GM12878 (cell line): ENCODE data around the gene ACACB. TPM values are rescaled to one million over a fixed set of nuclear protein-coding genes. Genes with fewer than 3 reads are reported as not detected.

Experiments
- ATAC-seq: fragments of 200-7000 bp; cut with Tn5 transposase; 3 replicates; pipeline ENCODE4 v1.9.1; 2020; ENCODE audit warnings: mild to moderate bottlenecking, moderate library complexity
- BruUV-seq: library from RNA; stranded (reverse); fragments of 400-500 nt; replicated peaks from 2 replicates; lab custom pipeline; 2021; lab: Mats Ljungman, UMichigan
- CTCF ChIA-PET: fragments of 300-600 bp; sonication (Branson Sonifier 250); formaldehyde crosslinking; extraction: SDS; loops from one replicate; lab custom pipeline; 2021; ENCODE audit warnings: inconsistent platforms; lab: Yijun Ruan, JAX
- POLR2A ChIA-PET: fragments of 350-600 bp; formaldehyde crosslinking; extraction: SDS; loops from one replicate; lab custom pipeline; 2021; ENCODE audit warnings: inconsistent platforms; lab: Charles Lee
- RAD21 ChIA-PET: fragments of 300-600 bp; sonication (Branson Sonifier 250); formaldehyde crosslinking; loops from one replicate; lab custom pipeline; 2023; ENCODE audit warnings: antibody characterized with exemption; ENCODE audit not compliant: unreplicated experiment; lab: Charles Lee
- SMC1A ChIA-PET: fragments of 300-600 bp; sonication (Branson Sonifier 250); formaldehyde crosslinking; loops from one replicate; lab custom pipeline; 2023; ENCODE audit not compliant: unreplicated experiment, uncharacterized antibody; lab: Charles Lee
- DNase-seq: peaks from one replicate; pipeline ENCODE4 v3.0.0-alpha.2; 2011; ENCODE audit warnings: low read depth, low spot score
- FAIRE-seq: peaks from 3 replicates; lab custom pipeline; 2011; peaks lifted over from hg19 to GRCh38; lab: Jason Lieb, UNC
- H2AFZ ChIP-seq: 2 replicates; pipeline ENCODE4 v1.6.0; 2011; ENCODE audit warnings: low read depth, low read length, control low read depth; ENCODE audit not compliant: control insufficient read depth
- H3K27ac ChIP-seq: 2 replicates; pipeline ENCODE4 v1.5.1; 2011; ENCODE audit warnings: control low read depth; ENCODE audit not compliant: control insufficient read depth, insufficient read depth
- H3K27me3 ChIP-seq, 2 experiments: replicated peaks in 1 of 2; 2 replicates each; pipeline versions ENCODE4 v1.6.0 to v1.6.1; 2011; ENCODE audit warnings: low read length in 1 of 2; ENCODE audit not compliant: control insufficient read depth in 2 of 2, insufficient read depth in 2 of 2
- H3K36me3 ChIP-seq, 2 experiments: 2 replicates each; pipeline ENCODE4 v1.5.1; 2011; ENCODE audit warnings: low read length in 1 of 2; ENCODE audit not compliant: control insufficient read depth in 2 of 2, insufficient read depth in 2 of 2
- H3K4me1 ChIP-seq: 2 replicates; pipeline ENCODE4 v1.6.1; 2011; ENCODE audit warnings: mild to moderate bottlenecking, low read length, moderate library complexity, mixed read lengths; ENCODE audit not compliant: control insufficient read depth, insufficient read depth
- H3K4me2 ChIP-seq: 2 replicates; pipeline ENCODE4 v1.6.0; 2011; ENCODE audit warnings: control low read depth; ENCODE audit not compliant: control insufficient read depth, insufficient read depth
- H3K4me3 ChIP-seq: fragments of 200-600 bp; sonication (generic); 2 replicates; pipeline ENCODE4 v1.5.1; 2016
- H3K79me2 ChIP-seq: 2 replicates; pipeline ENCODE4 v1.6.0; 2011; ENCODE audit warnings: low read length; ENCODE audit not compliant: control insufficient read depth, insufficient read depth
- H3K9ac ChIP-seq: 2 replicates; pipeline ENCODE4 v1.8.0; 2011; ENCODE audit warnings: low read length, control low read depth, mixed read lengths; ENCODE audit not compliant: control insufficient read depth, insufficient read depth
- H3K9me3 ChIP-seq: replicated peaks from 3 replicates; pipeline ENCODE4 v1.5.1; 2011; ENCODE audit warnings: mild to moderate bottlenecking, low read length; ENCODE audit not compliant: control insufficient read depth, insufficient read depth
- H4K20me1 ChIP-seq: 2 replicates; pipeline ENCODE4 v1.6.0; 2011; ENCODE audit not compliant: control insufficient read depth, insufficient read depth
- CHD1 ChIP-seq: IDR thresholded peaks from 2 replicates; pipeline ENCODE4 v1.6.1; 2012; ENCODE audit warnings: low read depth, low read length, improper control_type of control experiment
- FOS ChIP-seq: IDR thresholded peaks from 3 replicates; pipeline ENCODE4 v1.6.1; 2011; ENCODE audit warnings: borderline replicate concordance; ENCODE audit not compliant: insufficient read length; ENCODE audit errors: extremely low read depth
- IKZF2 ChIP-seq, 2 experiments: fragments of 450-650 bp; IDR thresholded peaks; 2 replicates each; pipeline ENCODE4 v1.6.1; 2017; ENCODE audit warnings: mild to moderate bottlenecking in 2 of 2, moderate library complexity in 2 of 2
- KLF5 ChIP-seq: fragments of 450-650 bp; IDR thresholded peaks from 2 replicates; pipeline ENCODE4 v1.6.1; 2014; ENCODE audit warnings: mild to moderate bottlenecking; ENCODE audit not compliant: partially characterized antibody
- MXI1 ChIP-seq: fragments of 150-350 bp; IDR thresholded peaks from 2 replicates; pipeline ENCODE4 v1.6.1; 2011; ENCODE audit warnings: low read depth, mild to moderate bottlenecking, inconsistent platforms, low read length, improper control_type of control experiment
- TCF12 ChIP-seq: IDR thresholded peaks from 2 replicates; pipeline ENCODE4 v1.6.1; 2011; ENCODE audit warnings: low read depth, mild to moderate bottlenecking, low read length
- ZZZ3 ChIP-seq: IDR thresholded peaks from 2 replicates; pipeline ENCODE4 v1.6.1; 2011; ENCODE audit warnings: low read depth; ENCODE audit not compliant: control insufficient read depth, insufficient read length
- WGBS: methylation state at CpG from one replicate; pipeline ENCODE4 v1.1.6; 2016; ENCODE audit warnings: low lambda C conversion rate; ENCODE audit not compliant: insufficient replicate concordance, insufficient coverage; ENCODE audit errors: missing lambda C conversion rate; 5-methylcytosine and 5-hydroxymethylcytosine counted together
- in situ Hi-C: fragments of 300-500 bp; cut with MboI; formaldehyde crosslinking; loops from 9 replicates; pipeline ENCODE4 v1.14.3; 2018; ENCODE audit warnings: mixed read lengths
- intact Hi-C: fragments of 100-400 bp; cut with micrococcal nuclease; formaldehyde crosslinking; loops from one replicate; pipeline ENCODE4 v1.14.2; 2022; ENCODE audit not compliant: unreplicated experiment
- polyA plus RNA-seq, 11 experiments: library from polyadenylated mRNA; depleted of rRNA in 4 of 11; unstranded in 6 of 11; stranded (reverse) in 5 of 11; fragments of >200 nt; fragmentation: Nextera tagmentation in 4 of 11; fragmentation: Illumina TruSeq in 1 of 11; extraction: Ambion mirVana in 4 of 11; extraction: Trizol in 1 of 11; gene quantifications; 1 replicate in 1 of 11; 2 replicates in 10 of 11; pipeline versions ENCODE4 v1.2.1 to v1.2.3, GENCODE V29; 2011 to 2016; ENCODE audit warnings: inconsistent platforms in 2 of 11, missing spikeins in 2 of 11, low read depth in 1 of 11
- total RNA-seq, 4 experiments: library from RNA; depleted of rRNA in 3 of 4; stranded (reverse); fragments of >200 nt in 3 of 4; fragmentation: Illumina TruSeq in 1 of 4; extraction: Trizol in 1 of 4; gene quantifications; 2 replicates each; pipeline versions ENCODE4 v1.2.1 to v1.2.3, GENCODE V29; 2013 to 2021
- TF ChIP-seq, protein P1 (sequence below), 3 experiments: IDR thresholded peaks in 2 of 3; conservative IDR thresholded peaks in 1 of 3; 2 replicates each; pipeline ENCODE4 v1.5.1; 2011; ENCODE audit warnings: low read depth in 3 of 3, low read length in 3 of 3, mild to moderate bottlenecking in 3 of 3, control low read depth in 2 of 3, moderate library complexity in 2 of 3, inconsistent platforms in 1 of 3, mixed read lengths in 1 of 3; ENCODE audit not compliant: control insufficient read depth in 2 of 3, insufficient read depth in 1 of 3; ENCODE audit errors: extremely low read depth in 1 of 3
- TF ChIP-seq, protein P2 (sequence below): IDR thresholded peaks from 2 replicates; pipeline ENCODE4 v1.6.1; 2012; ENCODE audit warnings: low read depth, low read length, improper control_type of control experiment
- TF ChIP-seq, protein P3 (sequence below): fragments of 450-650 bp; IDR thresholded peaks from 2 replicates; pipeline ENCODE4 v1.6.1; 2017; ENCODE audit warnings: mild to moderate bottlenecking, moderate library complexity

The ACACB gene
- total and polyA plus RNA-seq, 10 of the 15 experiments (the other 5 are each of a cell fraction or from before 2014, with no cell fraction given), result 0.05 to 1.9 (median 0.38) TPM; not detected in 2

DNA sequence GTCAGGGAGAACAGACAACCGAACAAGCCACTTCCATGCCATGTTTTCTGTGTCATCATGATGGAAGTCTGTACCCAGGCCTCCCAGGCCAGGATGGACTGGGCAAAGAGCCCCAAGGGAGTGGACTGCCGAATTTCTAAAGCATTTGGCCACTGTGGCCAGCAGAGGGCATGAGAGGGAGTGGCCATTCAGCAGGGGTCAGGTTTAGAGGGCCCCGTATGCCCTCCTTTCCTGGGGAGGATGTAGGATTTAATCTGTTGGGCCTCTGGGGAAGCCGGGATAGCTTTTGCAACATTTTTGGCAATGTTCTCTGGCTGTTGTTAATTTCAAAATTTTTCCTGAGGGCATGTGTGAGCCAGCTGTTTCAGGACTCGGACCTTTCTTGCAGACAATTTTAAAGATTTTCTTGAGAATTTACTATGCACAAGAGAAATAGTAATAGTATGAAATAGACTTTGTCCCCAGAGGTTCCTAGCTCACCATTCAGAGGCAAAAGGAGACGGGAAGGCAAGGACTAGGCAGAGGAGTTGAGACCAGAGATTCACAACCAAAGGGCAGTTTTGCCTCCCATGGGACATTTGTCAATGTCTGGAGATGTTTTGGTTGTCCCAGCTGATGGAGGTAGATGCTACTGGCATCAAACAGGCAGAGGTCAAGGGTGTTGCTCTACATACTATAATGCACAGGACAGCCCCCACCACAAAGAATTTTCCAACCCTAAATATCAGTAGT, 18.0 kb downstream of the ACACB start:
- Histone ChIP-seq H3K4me3 (no peak overlapping the region), H3K79me2 (no peaks in the 10 kb centered on the region), H3K27ac (no peak overlapping the region), H4K20me1 (no peaks in the 10 kb centered on the region), H3K9me3 (no peaks in the 10 kb centered on the region), H3K4me2 (no peak overlapping the region), H3K4me1 (no peaks in the 10 kb centered on the region), H3K36me3 (no peaks in the 10 kb centered on the region), H3K27me3 (no peaks in the 10 kb centered on the region), H2AFZ (no peak overlapping the region), H3K9ac (no peak overlapping the region)
- intact Hi-C loops, result loop anchor here (10.0 kb wide), 1 partner anchor 250 kb away; no protein-coding TSS in a partner anchor
- WGBS, result 48% methylated on average over 6 of the region's 6 CpGs
- TF ChIP-seq, protein P1, sequence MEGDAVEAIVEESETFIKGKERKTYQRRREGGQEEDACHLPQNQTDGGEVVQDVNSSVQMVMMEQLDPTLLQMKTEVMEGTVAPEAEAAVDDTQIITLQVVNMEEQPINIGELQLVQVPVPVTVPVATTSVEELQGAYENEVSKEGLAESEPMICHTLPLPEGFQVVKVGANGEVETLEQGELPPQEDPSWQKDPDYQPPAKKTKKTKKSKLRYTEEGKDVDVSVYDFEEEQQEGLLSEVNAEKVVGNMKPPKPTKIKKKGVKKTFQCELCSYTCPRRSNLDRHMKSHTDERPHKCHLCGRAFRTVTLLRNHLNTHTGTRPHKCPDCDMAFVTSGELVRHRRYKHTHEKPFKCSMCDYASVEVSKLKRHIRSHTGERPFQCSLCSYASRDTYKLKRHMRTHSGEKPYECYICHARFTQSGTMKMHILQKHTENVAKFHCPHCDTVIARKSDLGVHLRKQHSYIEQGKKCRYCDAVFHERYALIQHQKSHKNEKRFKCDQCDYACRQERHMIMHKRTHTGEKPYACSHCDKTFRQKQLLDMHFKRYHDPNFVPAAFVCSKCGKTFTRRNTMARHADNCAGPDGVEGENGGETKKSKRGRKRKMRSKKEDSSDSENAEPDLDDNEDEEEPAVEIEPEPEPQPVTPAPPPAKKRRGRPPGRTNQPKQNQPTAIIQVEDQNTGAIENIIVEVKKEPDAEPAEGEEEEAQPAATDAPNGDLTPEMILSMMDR (IDR thresholded peaks at IDR 0.05 in 2 of 3, conservative IDR thresholded peaks at IDR 0.05 in 1 of 3; ENCODE audit: control insufficient read depth in 2 of 3, extremely low read depth in 1 of 3, insufficient read depth in 1 of 3, low read depth in 3 of 3, low read length in 3 of 3), result peak; percentile 5 to 25 (median 18); a peak in 1 of 6 replicates
- TF ChIP-seq MXI1, result no peak
- ChIA-PET SMC1A (no interaction called here), CTCF (no interaction called here), RAD21 (no interaction called here), POLR2A (no interaction called here)
- in situ Hi-C loops, result no loop called here
- FAIRE-seq (no peak), DNase-seq (no peak), ATAC-seq (no peak)
- BruUV-seq, result no TSS peak

DNA sequence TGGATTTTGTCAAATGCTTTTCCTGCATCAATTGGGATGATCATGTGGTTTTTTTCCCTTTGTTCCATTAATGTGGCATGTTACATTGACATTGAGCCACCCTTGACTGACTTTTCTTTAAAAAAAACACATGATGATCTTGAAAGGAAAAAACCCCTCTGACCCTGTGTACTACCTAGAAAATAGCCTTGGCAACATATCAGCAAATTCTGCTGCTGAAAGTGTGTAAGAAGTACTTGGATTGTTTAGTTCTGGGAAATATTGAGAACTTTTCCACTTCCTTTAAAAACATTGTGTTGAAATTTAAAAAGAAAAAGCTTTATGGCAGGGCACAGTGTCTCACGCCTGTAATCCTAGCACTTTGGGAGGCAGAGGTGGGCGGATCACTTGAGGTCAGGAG, 20.7 kb downstream of the ACACB start:
- H3K27ac ChIP-seq, result no peak overlapping the region
- H3K9me3 ChIP-seq, result no peaks in the 10 kb centered on the region
- 64% methylated on average over 2 of the region's 2 CpGs for WGBS
- RAD21 ChIA-PET, result no interaction called here
- ATAC-seq (no peak), FAIRE-seq (no peak), DNase-seq (no peak)
- in situ Hi-C loops (no loop called here), intact Hi-C loops (loop anchor here (10.0 kb wide), 1 partner anchor 248 kb away; no protein-coding TSS in a partner anchor)
- no peaks in the 10 kb centered on the region for H3K27me3 ChIP-seq
- H3K4me1 ChIP-seq, result no peaks in the 10 kb centered on the region
- H2AFZ ChIP-seq, result no peak overlapping the region
- no TSS peak for BruUV-seq
- H3K36me3 ChIP-seq, result no peaks in the 10 kb centered on the region
- no peak overlapping the region for H3K4me2 ChIP-seq
- CTCF ChIA-PET, result no interaction called here
- SMC1A ChIA-PET, result no interaction called here
- POLR2A ChIA-PET, result no interaction called here
- H3K9ac ChIP-seq, result no peak overlapping the region
- H3K4me3 ChIP-seq, result no peak overlapping the region
- H4K20me1 ChIP-seq, result no peaks in the 10 kb centered on the region
- H3K79me2 ChIP-seq, result no peaks in the 10 kb centered on the region
- TF ChIP-seq, protein P2, sequence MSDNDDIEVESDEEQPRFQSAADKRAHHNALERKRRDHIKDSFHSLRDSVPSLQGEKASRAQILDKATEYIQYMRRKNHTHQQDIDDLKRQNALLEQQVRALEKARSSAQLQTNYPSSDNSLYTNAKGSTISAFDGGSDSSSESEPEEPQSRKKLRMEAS, result no peak
- TF ChIP-seq CHD1, result no peak
- no peak for TF ChIP-seq FOS
- no peak for TF ChIP-seq KLF5
- TF ChIP-seq ZZZ3, result no peak
- TF ChIP-seq, protein P3, sequence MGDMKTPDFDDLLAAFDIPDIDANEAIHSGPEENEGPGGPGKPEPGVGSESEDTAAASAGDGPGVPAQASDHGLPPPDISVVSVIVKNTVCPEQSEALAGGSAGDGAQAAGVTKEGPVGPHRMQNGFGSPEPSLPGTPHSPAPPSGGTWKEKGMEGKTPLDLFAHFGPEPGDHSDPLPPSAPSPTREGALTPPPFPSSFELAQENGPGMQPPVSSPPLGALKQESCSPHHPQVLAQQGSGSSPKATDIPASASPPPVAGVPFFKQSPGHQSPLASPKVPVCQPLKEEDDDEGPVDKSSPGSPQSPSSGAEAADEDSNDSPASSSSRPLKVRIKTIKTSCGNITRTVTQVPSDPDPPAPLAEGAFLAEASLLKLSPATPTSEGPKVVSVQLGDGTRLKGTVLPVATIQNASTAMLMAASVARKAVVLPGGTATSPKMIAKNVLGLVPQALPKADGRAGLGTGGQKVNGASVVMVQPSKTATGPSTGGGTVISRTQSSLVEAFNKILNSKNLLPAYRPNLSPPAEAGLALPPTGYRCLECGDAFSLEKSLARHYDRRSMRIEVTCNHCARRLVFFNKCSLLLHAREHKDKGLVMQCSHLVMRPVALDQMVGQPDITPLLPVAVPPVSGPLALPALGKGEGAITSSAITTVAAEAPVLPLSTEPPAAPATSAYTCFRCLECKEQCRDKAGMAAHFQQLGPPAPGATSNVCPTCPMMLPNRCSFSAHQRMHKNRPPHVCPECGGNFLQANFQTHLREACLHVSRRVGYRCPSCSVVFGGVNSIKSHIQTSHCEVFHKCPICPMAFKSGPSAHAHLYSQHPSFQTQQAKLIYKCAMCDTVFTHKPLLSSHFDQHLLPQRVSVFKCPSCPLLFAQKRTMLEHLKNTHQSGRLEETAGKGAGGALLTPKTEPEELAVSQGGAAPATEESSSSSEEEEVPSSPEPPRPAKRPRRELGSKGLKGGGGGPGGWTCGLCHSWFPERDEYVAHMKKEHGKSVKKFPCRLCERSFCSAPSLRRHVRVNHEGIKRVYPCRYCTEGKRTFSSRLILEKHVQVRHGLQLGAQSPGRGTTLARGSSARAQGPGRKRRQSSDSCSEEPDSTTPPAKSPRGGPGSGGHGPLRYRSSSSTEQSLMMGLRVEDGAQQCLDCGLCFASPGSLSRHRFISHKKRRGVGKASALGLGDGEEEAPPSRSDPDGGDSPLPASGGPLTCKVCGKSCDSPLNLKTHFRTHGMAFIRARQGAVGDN, result no peak
- no peak for TF ChIP-seq IKZF2 (IDR thresholded peaks at IDR 0.05)
- TF ChIP-seq TCF12, result no peak
